ENCODE data around the gene NANOS3. TPM values are rescaled to one million over a fixed set of nuclear protein-coding genes. Genes with fewer than 3 reads are reported as not detected.

The NANOS3 gene
- total RNA-seq, 6 experiments from 2014 or later, result 0.91 to 1.7 (median 1.4) TPM

DNA sequence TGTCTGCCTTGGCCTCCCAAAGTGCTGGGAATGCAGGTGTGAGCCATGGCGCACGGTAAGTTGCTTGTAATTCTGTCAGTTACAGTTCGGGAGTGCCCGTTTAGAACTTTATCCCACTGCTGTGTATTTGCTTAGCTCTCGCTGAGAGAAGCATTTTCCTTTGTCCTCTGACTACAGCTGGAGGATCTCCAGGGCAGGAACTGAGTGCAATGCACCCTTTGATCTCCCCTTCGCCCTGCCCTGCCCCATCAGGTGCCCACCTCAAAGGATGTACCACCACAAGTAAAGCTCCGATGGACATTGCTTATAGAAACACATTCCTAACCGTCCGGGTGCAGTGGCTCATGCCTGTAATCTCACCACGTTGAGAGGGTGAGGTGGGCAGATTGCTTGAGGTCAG is 22.5 kb downstream of the NANOS3 start:
- H3K27ac Mint-ChIP-seq, result no peak overlapping the region
- TF ChIP-seq, protein P1, sequence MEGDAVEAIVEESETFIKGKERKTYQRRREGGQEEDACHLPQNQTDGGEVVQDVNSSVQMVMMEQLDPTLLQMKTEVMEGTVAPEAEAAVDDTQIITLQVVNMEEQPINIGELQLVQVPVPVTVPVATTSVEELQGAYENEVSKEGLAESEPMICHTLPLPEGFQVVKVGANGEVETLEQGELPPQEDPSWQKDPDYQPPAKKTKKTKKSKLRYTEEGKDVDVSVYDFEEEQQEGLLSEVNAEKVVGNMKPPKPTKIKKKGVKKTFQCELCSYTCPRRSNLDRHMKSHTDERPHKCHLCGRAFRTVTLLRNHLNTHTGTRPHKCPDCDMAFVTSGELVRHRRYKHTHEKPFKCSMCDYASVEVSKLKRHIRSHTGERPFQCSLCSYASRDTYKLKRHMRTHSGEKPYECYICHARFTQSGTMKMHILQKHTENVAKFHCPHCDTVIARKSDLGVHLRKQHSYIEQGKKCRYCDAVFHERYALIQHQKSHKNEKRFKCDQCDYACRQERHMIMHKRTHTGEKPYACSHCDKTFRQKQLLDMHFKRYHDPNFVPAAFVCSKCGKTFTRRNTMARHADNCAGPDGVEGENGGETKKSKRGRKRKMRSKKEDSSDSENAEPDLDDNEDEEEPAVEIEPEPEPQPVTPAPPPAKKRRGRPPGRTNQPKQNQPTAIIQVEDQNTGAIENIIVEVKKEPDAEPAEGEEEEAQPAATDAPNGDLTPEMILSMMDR (IDR thresholded peaks at IDR 0.05), result no peak
- no peak overlapping the region for H3K4me3 Mint-ChIP-seq
- peaks cover 11% of the 10 kb centered on the region for H3K4me1 Mint-ChIP-seq (ENCODE audit: low read depth)
- no peak for DNase-seq
- no peaks in the 10 kb centered on the region for H3K9me3 Mint-ChIP-seq
- no peaks in the 10 kb centered on the region; the same call in 1 of the 2 replicates for H3K27me3 Mint-ChIP-seq (ENCODE audit: insufficient read depth)
- no peaks in the 10 kb centered on the region for H3K36me3 Mint-ChIP-seq (ENCODE audit: low read depth)

GRCh38 chr19:13899912-13900584 is 23.1 kb downstream of the NANOS3 start:
- no peaks in the 10 kb centered on the region for H3K36me3 Mint-ChIP-seq (ENCODE audit: low read depth)
- H3K4me3 Mint-ChIP-seq, result no peak overlapping the region
- TF ChIP-seq, protein P1 (IDR thresholded peaks at IDR 0.05), result no peak
- no peaks in the 10 kb centered on the region for H3K9me3 Mint-ChIP-seq
- no peak overlapping the region for H3K27ac Mint-ChIP-seq
- peak; percentile 31 for DNase-seq
- H3K4me1 Mint-ChIP-seq (ENCODE audit: low read depth), result peaks cover 11% of the 10 kb centered on the region
- no peaks in the 10 kb centered on the region; the same call in 1 of the 2 replicates for H3K27me3 Mint-ChIP-seq (ENCODE audit: insufficient read depth)

- Mint-ChIP-seq H3K36me3 (ENCODE audit: low read depth) (no peaks in the 10 kb centered on the region), H3K4me1 (ENCODE audit: low read depth) (peaks cover 24% of the 10 kb centered on the region), H3K9me3 (no peaks in the 10 kb centered on the region), H3K4me3 (no peak overlapping the region), H3K27ac (no peak overlapping the region), H3K27me3 (ENCODE audit: insufficient read depth) (no peaks in the 10 kb centered on the region)
- TF ChIP-seq, protein P1 (IDR thresholded peaks at IDR 0.05), result peak; percentile 62; the same call in 1 of the 2 replicates
- no peak for DNase-seq
Observed at GRCh38 chr19:13902993-13903555, 26.1 kb downstream of the NANOS3 start.

- H3K27me3 Mint-ChIP-seq (ENCODE audit: insufficient read depth), result no peaks in the 10 kb centered on the region
- no peaks in the 10 kb centered on the region; the same call in 1 of the 2 replicates for H3K36me3 Mint-ChIP-seq (ENCODE audit: low read depth)
- peak; percentile 79 for DNase-seq
- TF ChIP-seq, protein P1 (IDR thresholded peaks at IDR 0.05), result no peak
- H3K27ac Mint-ChIP-seq, result peak within 1 kb of the TSS; percentile 16; the same call in 1 of the 2 replicates
- H3K4me1 Mint-ChIP-seq (ENCODE audit: low read depth), result peaks cover 13% of the 10 kb centered on the region; the same call in 1 of the 2 replicates
- peak within 1 kb of the TSS; percentile 86 for H3K4me3 Mint-ChIP-seq
- H3K9me3 Mint-ChIP-seq, result no peaks in the 10 kb centered on the region
Observed at GRCh38 chr19:13905634-13906520, 28.9 kb downstream of the NANOS3 start, which contains the start of the genes BRME1 and CC2D1A. Gene BRME1, minus strand, starts transcription at chr19:13906117. Its CDS starts 1,225 bp downstream, at chr19:13904892. Gene CC2D1A, plus strand, starts transcription at chr19:13906201. Its CDS starts 241 bp downstream, at chr19:13906442.

- DNase-seq, result no peak
- H3K27ac Mint-ChIP-seq, result no peak overlapping the region
- peak overlapping the region; percentile 86 for H3K4me3 Mint-ChIP-seq
- H3K4me1 Mint-ChIP-seq (ENCODE audit: low read depth), result peaks cover 13% of the 10 kb centered on the region; the same call in 1 of the 2 replicates
- no peaks in the 10 kb centered on the region for H3K27me3 Mint-ChIP-seq (ENCODE audit: insufficient read depth)
- no peaks in the 10 kb centered on the region; the same call in 1 of the 2 replicates for H3K36me3 Mint-ChIP-seq (ENCODE audit: low read depth)
- H3K9me3 Mint-ChIP-seq, result no peaks in the 10 kb centered on the region
- TF ChIP-seq, protein P1 (IDR thresholded peaks at IDR 0.05), result no peak
Observed at GRCh38 chr19:13906521-13906904, 29.6 kb downstream of the NANOS3 start.

All from HFFc6 (cell line).